SK-N-SH treated with all-trans-retinoic acid at 6 μM for 48 hours (cell line): ENCODE data around the gene DUSP7.

Experiments
- BACH2 ChIP-seq: fragments of 250-450 bp; sonication (Bioruptor Pico); IDR thresholded peaks from 2 replicates; pipeline ENCODE4 v1.9.0; 2021; ENCODE audit warnings: mild to moderate bottlenecking, borderline replicate concordance
- CREB5 ChIP-seq: fragments of 250-450 bp; sonication (Bioruptor Pico); IDR thresholded peaks from 2 replicates; pipeline ENCODE4 v1.5.1; 2020; ENCODE audit warnings: low read depth, mild to moderate bottlenecking, moderate library complexity
- ISL1 ChIP-seq: fragments of 250-450 bp; sonication (Bioruptor Pico); IDR thresholded peaks from 2 replicates; pipeline ENCODE4 v2.1.2; 2022; ENCODE audit warnings: mild to moderate bottlenecking, moderate library complexity
- PATZ1 ChIP-seq: fragments of 250-450 bp; sonication (Bioruptor Pico); IDR thresholded peaks from 2 replicates; pipeline ENCODE4 v1.8.0; 2020; ENCODE audit warnings: mild to moderate bottlenecking, moderate library complexity, borderline replicate concordance
- POU6F1 ChIP-seq: fragments of 250-450 bp; sonication (Bioruptor Pico); IDR thresholded peaks from 2 replicates; pipeline ENCODE4 v1.8.0; 2021; ENCODE audit warnings: low read depth, mild to moderate bottlenecking, moderate library complexity, borderline replicate concordance
- RARB ChIP-seq: fragments of 250-450 bp; sonication (Bioruptor Pico); IDR thresholded peaks from 2 replicates; pipeline ENCODE4 v1.8.0; 2021; ENCODE audit warnings: mild to moderate bottlenecking, moderate library complexity
- TCF4 ChIP-seq: fragments of 250-450 bp; sonication (Bioruptor Pico); IDR thresholded peaks from 2 replicates; pipeline ENCODE4 v1.8.0; 2021; ENCODE audit warnings: mild to moderate bottlenecking, moderate library complexity, borderline replicate concordance
- TSHZ2 ChIP-seq: fragments of 250-450 bp; sonication (Bioruptor Pico); IDR thresholded peaks from 2 replicates; pipeline ENCODE4 v1.5.0; 2020; ENCODE audit warnings: mild to moderate bottlenecking, moderate library complexity
- ZFP3 ChIP-seq: fragments of 250-450 bp; sonication (Bioruptor Pico); IDR thresholded peaks from 2 replicates; pipeline ENCODE4 v1.5.0; 2020; ENCODE audit warnings: mild to moderate bottlenecking, moderate library complexity
- ZFP30 ChIP-seq: fragments of 450-650 bp; formaldehyde crosslinking; IDR thresholded peaks from 2 replicates; pipeline ENCODE4 v1.5.0; 2022; ENCODE audit warnings: mild to moderate bottlenecking, moderate library complexity
- ZNF8 ChIP-seq: fragments of 450-650 bp; formaldehyde crosslinking; IDR thresholded peaks from 2 replicates; pipeline ENCODE4 v1.5.0; 2020; ENCODE audit warnings: mild to moderate bottlenecking, moderate library complexity

- TF ChIP-seq RARB = no peak
- TF ChIP-seq BACH2 (CRISPR knock-in tag) = no peak
- TF ChIP-seq ZNF8 (CRISPR knock-in tag) = no peak
- no peak for TF ChIP-seq TCF4 (CRISPR knock-in tag)
- no peak for TF ChIP-seq ZFP3 (CRISPR knock-in tag)
- TF ChIP-seq POU6F1 (CRISPR knock-in tag) = no peak
- no peak for TF ChIP-seq ZFP30 (CRISPR knock-in tag)
- TF ChIP-seq PATZ1 (CRISPR knock-in tag) = no peak
- no peak for TF ChIP-seq ISL1 (CRISPR knock-in tag)
- no peak for TF ChIP-seq TSHZ2 (CRISPR knock-in tag)
- no peak for TF ChIP-seq CREB5 (CRISPR knock-in tag)
Observed at GRCh38 chr3:52088445-52089367, 32.3 kb upstream of the DUSP7 start.
